HL-60 (cell line): ENCODE data around the gene DBF4B.
A peak's percentile ranks its signal among the peaks of the same experiment; 100 is the strongest.

Source experiments
- DNase-seq, 2 experiments: peaks; one replicate each; pipeline ENCODE4 v3.0.0-alpha.2; 2010 to 2020; ENCODE audit warnings: low read depth in 1 of 2, low spot score in 1 of 2
- H3K27ac ChIP-seq: fragments of 250-450 bp; sonication (Bioruptor Pico); replicated peaks from 2 replicates; pipeline ENCODE4 v1.5.1; 2020; ENCODE audit warnings: mild to moderate bottlenecking, moderate library complexity
- H3K27me3 ChIP-seq: fragments of 250-450 bp; sonication (Bioruptor Pico); 2 replicates; pipeline ENCODE4 v1.5.1; 2021; ENCODE audit warnings: mild to moderate bottlenecking, moderate library complexity; ENCODE audit not compliant: insufficient read depth, poor library complexity, severe bottlenecking
- H3K4me3 ChIP-seq: replicated peaks from 2 replicates; pipeline ENCODE4 v1.5.1; 2011; ENCODE audit warnings: mild to moderate bottlenecking, control low read depth, low read length; ENCODE audit not compliant: insufficient read depth
- GABPA ChIP-seq: IDR thresholded peaks from 2 replicates; pipeline ENCODE4 v1.6.1; 2012; ENCODE audit warnings: low read depth
- POLR2AphosphoS5 ChIP-seq: IDR thresholded peaks from 2 replicates; pipeline ENCODE4 v1.6.1; 2012; ENCODE audit warnings: low read depth
- SPI1 ChIP-seq: IDR thresholded peaks from 2 replicates; pipeline ENCODE4 v1.6.1; 2012; ENCODE audit warnings: low read depth, mild to moderate bottlenecking, borderline replicate concordance
- TF ChIP-seq, protein P1 (sequence below): IDR thresholded peaks from 2 replicates; pipeline ENCODE4 v1.6.1; 2012; ENCODE audit warnings: low read depth; ENCODE audit not compliant: insufficient replicate concordance
- TF ChIP-seq, protein P2 (sequence below): IDR thresholded peaks from one replicate; pipeline ENCODE4 v1.5.1; 2011; ENCODE audit warnings: low read length, control low read depth, inconsistent platforms; ENCODE audit not compliant: insufficient read depth

Gene DBF4B

DNA sequence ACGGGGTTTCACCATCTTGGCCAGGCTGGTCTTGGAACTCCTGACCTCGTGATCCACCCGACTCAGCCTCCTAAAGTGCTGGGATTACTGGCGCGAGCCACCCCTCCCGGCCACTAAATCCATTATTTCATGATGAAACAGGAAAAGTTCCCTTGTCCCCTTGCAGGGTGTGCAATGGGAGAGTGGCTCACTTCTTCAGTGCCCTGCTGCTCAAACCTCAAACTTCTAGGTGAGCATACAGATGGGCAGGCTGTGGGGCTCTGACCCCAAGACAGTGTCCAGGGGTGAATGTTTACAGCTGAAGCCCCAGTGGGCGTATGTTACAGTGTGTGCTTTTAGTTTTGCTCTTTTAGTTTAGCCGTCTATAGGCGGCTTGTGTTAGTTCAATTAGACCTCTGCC, 87.0 kb downstream of the DBF4B start:
- H3K27ac ChIP-seq = peak overlapping the region; percentile 66
- no peaks in the 10 kb centered on the region for H3K27me3 ChIP-seq

DNA sequence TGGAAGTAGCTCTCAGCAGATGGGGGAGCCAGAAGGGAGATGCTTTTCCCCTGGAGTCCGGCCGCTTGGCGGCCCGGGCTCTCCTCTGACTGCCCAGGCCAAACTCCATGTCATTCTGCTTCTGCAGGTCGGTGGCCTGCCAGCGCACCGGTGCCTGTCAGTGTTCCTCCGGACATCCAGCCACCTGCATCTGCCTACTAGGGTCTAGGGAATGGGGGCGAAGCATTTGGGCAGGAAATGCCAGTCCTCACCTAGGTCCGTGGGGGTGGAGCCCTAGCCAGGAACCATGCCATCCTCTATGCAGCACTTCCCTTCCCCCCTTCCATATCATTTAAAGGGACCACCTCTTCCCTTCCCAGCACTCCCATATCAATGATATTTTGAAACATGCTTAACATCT, 87.5 kb downstream of the DBF4B start:
- TF ChIP-seq SPI1 (no peak), GABPA (no peak), POLR2AphosphoS5 (no peak)
- TF ChIP-seq, protein P1, sequence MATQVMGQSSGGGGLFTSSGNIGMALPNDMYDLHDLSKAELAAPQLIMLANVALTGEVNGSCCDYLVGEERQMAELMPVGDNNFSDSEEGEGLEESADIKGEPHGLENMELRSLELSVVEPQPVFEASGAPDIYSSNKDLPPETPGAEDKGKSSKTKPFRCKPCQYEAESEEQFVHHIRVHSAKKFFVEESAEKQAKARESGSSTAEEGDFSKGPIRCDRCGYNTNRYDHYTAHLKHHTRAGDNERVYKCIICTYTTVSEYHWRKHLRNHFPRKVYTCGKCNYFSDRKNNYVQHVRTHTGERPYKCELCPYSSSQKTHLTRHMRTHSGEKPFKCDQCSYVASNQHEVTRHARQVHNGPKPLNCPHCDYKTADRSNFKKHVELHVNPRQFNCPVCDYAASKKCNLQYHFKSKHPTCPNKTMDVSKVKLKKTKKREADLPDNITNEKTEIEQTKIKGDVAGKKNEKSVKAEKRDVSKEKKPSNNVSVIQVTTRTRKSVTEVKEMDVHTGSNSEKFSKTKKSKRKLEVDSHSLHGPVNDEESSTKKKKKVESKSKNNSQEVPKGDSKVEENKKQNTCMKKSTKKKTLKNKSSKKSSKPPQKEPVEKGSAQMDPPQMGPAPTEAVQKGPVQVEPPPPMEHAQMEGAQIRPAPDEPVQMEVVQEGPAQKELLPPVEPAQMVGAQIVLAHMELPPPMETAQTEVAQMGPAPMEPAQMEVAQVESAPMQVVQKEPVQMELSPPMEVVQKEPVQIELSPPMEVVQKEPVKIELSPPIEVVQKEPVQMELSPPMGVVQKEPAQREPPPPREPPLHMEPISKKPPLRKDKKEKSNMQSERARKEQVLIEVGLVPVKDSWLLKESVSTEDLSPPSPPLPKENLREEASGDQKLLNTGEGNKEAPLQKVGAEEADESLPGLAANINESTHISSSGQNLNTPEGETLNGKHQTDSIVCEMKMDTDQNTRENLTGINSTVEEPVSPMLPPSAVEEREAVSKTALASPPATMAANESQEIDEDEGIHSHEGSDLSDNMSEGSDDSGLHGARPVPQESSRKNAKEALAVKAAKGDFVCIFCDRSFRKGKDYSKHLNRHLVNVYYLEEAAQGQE = no peak
- TF ChIP-seq, protein P2, sequence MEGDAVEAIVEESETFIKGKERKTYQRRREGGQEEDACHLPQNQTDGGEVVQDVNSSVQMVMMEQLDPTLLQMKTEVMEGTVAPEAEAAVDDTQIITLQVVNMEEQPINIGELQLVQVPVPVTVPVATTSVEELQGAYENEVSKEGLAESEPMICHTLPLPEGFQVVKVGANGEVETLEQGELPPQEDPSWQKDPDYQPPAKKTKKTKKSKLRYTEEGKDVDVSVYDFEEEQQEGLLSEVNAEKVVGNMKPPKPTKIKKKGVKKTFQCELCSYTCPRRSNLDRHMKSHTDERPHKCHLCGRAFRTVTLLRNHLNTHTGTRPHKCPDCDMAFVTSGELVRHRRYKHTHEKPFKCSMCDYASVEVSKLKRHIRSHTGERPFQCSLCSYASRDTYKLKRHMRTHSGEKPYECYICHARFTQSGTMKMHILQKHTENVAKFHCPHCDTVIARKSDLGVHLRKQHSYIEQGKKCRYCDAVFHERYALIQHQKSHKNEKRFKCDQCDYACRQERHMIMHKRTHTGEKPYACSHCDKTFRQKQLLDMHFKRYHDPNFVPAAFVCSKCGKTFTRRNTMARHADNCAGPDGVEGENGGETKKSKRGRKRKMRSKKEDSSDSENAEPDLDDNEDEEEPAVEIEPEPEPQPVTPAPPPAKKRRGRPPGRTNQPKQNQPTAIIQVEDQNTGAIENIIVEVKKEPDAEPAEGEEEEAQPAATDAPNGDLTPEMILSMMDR = no peak
- Histone ChIP-seq H3K27ac (no peak overlapping the region), H3K27me3 (no peaks in the 10 kb centered on the region), H3K4me3 (no peak overlapping the region)
- DNase-seq = no peak

More for the DNA sequence above, 87.0 kb downstream of the DBF4B start:
- no peak for TF ChIP-seq GABPA
- TF ChIP-seq, protein P1 = no peak
- no peak for TF ChIP-seq SPI1
- TF ChIP-seq POLR2AphosphoS5 = no peak
- TF ChIP-seq, protein P2 = no peak
- no peak overlapping the region for H3K4me3 ChIP-seq
- no peak for DNase-seq

DNA sequence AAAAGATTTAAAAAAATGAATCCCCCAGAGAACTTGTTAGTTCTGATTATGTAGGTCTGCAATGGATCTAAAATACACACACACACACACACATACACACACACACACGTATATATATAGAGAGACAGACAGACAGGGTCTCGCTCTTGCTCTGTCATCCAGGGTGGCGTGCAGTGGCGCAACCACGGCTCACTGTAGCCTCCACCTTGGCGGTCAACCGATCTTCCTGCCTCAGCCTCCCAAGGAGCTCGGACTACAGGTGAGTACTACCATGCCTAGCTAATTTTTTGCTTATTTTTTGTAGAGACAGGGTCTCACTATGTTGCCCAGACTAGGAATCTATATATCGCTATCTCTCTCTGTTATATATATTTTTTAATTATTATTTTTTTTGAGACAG, 88.3 kb downstream of the DBF4B start:
- no peak overlapping the region for H3K27ac ChIP-seq
- no peak overlapping the region for H3K4me3 ChIP-seq

More for the DNA sequence above, 88.3 kb downstream of the DBF4B start:
- no peaks in the 10 kb centered on the region for H3K27me3 ChIP-seq
- DNase-seq = no peak
- TF ChIP-seq, protein P2 = no peak
- TF ChIP-seq SPI1 (no peak), POLR2AphosphoS5 (no peak), GABPA (no peak)
- TF ChIP-seq, protein P1 = no peak
